ENCODE results near the gene RAP1GAP. TPM values are rescaled to one million over a fixed set of nuclear protein-coding genes. Genes with fewer than 3 reads are reported as not detected.

Gene RAP1GAP
- total RNA-seq, 4 donors from 2014 or later, result 0.33 to 0.83 (median 0.56) TPM

DNA sequence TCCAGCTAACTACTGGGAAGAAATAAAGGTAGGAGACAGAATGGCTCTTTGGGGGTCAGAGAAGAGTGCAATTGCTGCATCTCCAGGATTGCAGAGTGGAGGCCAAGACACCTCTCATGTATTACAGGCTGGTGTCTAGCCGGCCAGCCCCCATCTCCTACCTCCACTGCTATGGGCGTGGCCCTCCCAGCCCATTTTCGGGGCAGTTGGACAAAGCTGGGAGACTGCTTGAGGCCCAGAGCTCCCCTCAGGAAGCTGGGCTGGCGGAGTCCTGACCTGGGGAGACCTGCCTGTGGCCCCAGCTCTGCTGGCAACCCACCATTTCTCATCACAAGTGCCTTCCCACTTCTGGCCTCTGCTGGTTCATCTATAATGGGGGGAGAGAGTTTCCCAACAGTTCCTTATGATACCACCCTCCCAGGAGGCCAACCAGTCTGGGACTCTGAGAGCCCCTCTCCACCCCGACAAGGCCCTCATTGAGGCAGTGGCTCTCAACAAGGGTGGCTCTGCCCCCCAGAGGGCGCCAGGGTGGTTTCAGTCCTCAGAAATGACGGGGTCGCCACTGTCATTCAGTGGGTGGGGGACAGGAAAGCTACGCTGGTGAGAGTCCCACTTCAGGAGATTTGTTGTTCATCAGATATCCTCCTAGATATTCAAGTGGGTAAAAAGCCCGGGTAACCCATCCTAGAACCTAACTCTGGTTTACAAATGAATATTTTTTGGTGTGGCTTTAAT, 11.5 kb downstream of the RAP1GAP start:
- intact Hi-C loops (cut with DNase I), result loop anchor here (2.0 kb wide), 1 partner anchor 149 kb away; the partner anchor contains the start of gene ALPL
- no peak for DNase-seq (ENCODE audit: extremely low spot score)
- TF ChIP-seq POLR2AphosphoS5 (IDR thresholded peaks at IDR 0.05), result no peak
- Histone ChIP-seq H3K4me3 (no peak overlapping the region), H3K9me3 (no peaks in the 10 kb centered on the region), H3K4me1 (peaks cover 3 to 9% (median 6%) of the 10 kb centered on the region in 4 donors), H3K27me3 (peaks cover 0 to 38% (median 5%) of the 10 kb centered on the region in 4 donors), H3K36me3 (no peaks in the 10 kb centered on the region), H3K27ac (replicated peaks in 1 of 4) (no peak overlapping the region)
- 63% methylated on average over 10 of the region's 10 CpGs for WGBS

GRCh38 chr1:21655748-21656147, 13.4 kb downstream of the RAP1GAP start:
- Histone ChIP-seq H3K4me1 (peaks cover 10 to 26% (median 22%) of the 10 kb centered on the region in 4 donors), H3K27ac (replicated peaks in 1 of 4) (no peak overlapping the region), H3K4me3 (no peak overlapping the region), H3K27me3 (peaks cover 0 to 38% (median 6%) of the 10 kb centered on the region in 4 donors), H3K9me3 (no peaks in the 10 kb centered on the region), H3K36me3 (no peaks in the 10 kb centered on the region)
- TF ChIP-seq POLR2A (IDR thresholded peaks at IDR 0.05; ENCODE audit: low read depth) (no peak), EP300 (IDR thresholded peaks at IDR 0.05) (no peak), POLR2AphosphoS5 (IDR thresholded peaks at IDR 0.05) (no peak), CTCF (IDR thresholded peaks at IDR 0.05) (no peak)
- DNase-seq (ENCODE audit: extremely low spot score), result no peak
- 41% methylated on average over 3 of the region's 4 CpGs for WGBS
- intact Hi-C loops (cut with DNase I), result no loop called here

GRCh38 chr1:21655259-21655658, 13.9 kb downstream of the RAP1GAP start:
- H3K9me3 ChIP-seq, result no peaks in the 10 kb centered on the region
- WGBS, result 100% methylated on average over 1 of the region's 4 CpGs
- H3K27me3 ChIP-seq, result peaks cover 0 to 38% (median 7%) of the 10 kb centered on the region in 4 donors
- peaks cover 11 to 28% (median 24%) of the 10 kb centered on the region in 4 donors for H3K4me1 ChIP-seq
- no peaks in the 10 kb centered on the region for H3K36me3 ChIP-seq
- no peak for TF ChIP-seq CTCF (IDR thresholded peaks at IDR 0.05)
- TF ChIP-seq EP300 (IDR thresholded peaks at IDR 0.05), result no peak
- TF ChIP-seq POLR2AphosphoS5 (IDR thresholded peaks at IDR 0.05), result no peak
- no peak for TF ChIP-seq POLR2A (IDR thresholded peaks at IDR 0.05; ENCODE audit: low read depth)
- H3K4me3 ChIP-seq, result no peak overlapping the region
- DNase-seq (ENCODE audit: extremely low spot score), result no peak
- H3K27ac ChIP-seq (replicated peaks in 1 of 4), result no peak overlapping the region
- intact Hi-C loops (cut with DNase I), result no loop called here

- Histone ChIP-seq H3K4me1 (peaks cover 9 to 24% (median 20%) of the 10 kb centered on the region in 4 donors), H3K27ac (replicated peaks in 1 of 4) (no peak overlapping the region), H3K36me3 (no peaks in the 10 kb centered on the region), H3K9me3 (no peaks in the 10 kb centered on the region), H3K27me3 (peaks cover 0 to 38% (median 5%) of the 10 kb centered on the region in 4 donors), H3K4me3 (no peak overlapping the region)
- intact Hi-C loops (cut with DNase I), result no loop called here
- 77% methylated on average over 6 of the region's 6 CpGs for WGBS
- no peak for DNase-seq (ENCODE audit: extremely low spot score)
- no peak for TF ChIP-seq POLR2AphosphoS5 (IDR thresholded peaks at IDR 0.05)
- no peak for TF ChIP-seq EP300 (IDR thresholded peaks at IDR 0.05)
- TF ChIP-seq CTCF (IDR thresholded peaks at IDR 0.05), result no peak
- TF ChIP-seq POLR2A (IDR thresholded peaks at IDR 0.05; ENCODE audit: low read depth), result no peak
These were observed 14.9 kb downstream of the RAP1GAP start for GRCh38 chr1:21654209-21654608.

DNA sequence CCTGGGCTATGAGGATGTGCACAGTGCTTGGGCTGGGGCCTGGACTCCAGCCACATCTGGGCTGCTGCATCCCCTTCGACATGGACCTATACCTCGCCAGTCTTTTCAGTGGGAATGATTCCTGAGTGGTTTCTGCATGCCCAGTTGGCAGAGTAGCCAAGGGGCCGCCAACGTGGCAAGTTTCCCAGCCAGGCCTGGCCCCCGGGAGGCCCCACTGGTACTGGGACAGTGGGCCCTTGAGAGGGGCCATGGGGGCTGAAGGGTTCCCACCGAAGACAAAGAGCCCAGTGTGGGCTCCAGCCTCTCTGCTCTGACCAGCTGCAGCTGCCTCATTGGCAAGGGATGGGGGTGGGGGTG, 15.4 kb downstream of the RAP1GAP start:
- 100% methylated on average over 1 of the region's 6 CpGs for WGBS
- intact Hi-C loops (cut with DNase I), result no loop called here
- no peak for DNase-seq (ENCODE audit: extremely low spot score)
- TF ChIP-seq POLR2AphosphoS5 (IDR thresholded peaks at IDR 0.05), result no peak
- TF ChIP-seq POLR2A (IDR thresholded peaks at IDR 0.05; ENCODE audit: low read depth), result no peak
- H3K36me3 ChIP-seq, result no peaks in the 10 kb centered on the region
- no peaks in the 10 kb centered on the region for H3K9me3 ChIP-seq
- H3K27me3 ChIP-seq, result peaks cover 0 to 40% (median 5%) of the 10 kb centered on the region in 4 donors
- H3K4me3 ChIP-seq, result no peak overlapping the region
- H3K4me1 ChIP-seq, result peaks cover 9 to 19% (median 18%) of the 10 kb centered on the region in 4 donors
- no peak overlapping the region for H3K27ac ChIP-seq (replicated peaks in 1 of 4)

Measured in esophagus muscularis mucosa (tissue), 4 donors.